HG02973 (cell line): Measurements from ENCODE around the gene WDR82.
"Not testable (repeated sequence)": the region's sequence is repeated elsewhere in the genome, so short reads cannot be mapped to it uniquely, and the experiment has no call there.

Experiments
- ATAC-seq: cut with Tn5 transposase; IDR thresholded peaks from one replicate; pipeline ENCODE4 v1.9.1; 2021; ENCODE audit warnings: moderate library complexity; ENCODE audit not compliant: unreplicated experiment

Gene WDR82

GRCh38 chr3:52289747-52290595, 11.5 kb upstream of the WDR82 start:
- no peak for ATAC-seq

GRCh38 chr3:52289338-52289746, 10.9 kb upstream of the WDR82 start:
- no peak for ATAC-seq

- ATAC-seq: no peak
Measured at GRCh38 chr3:52288674-52289073, 10.2 kb upstream of the WDR82 start.

- ATAC-seq: no peak
Measured at GRCh38 chr3:52286777-52287110, 8.3 kb upstream of the WDR82 start.

GRCh38 chr3:52284051-52284450, 5.6 kb upstream of the WDR82 start:
- ATAC-seq: not testable (repeated sequence)

GRCh38 chr3:52283306-52283705, 4.9 kb upstream of the WDR82 start:
- ATAC-seq: no peak

GRCh38 chr3:52281981-52282801, 3.7 kb upstream of the WDR82 start:
- no peak for ATAC-seq

GRCh38 chr3:52280050-52280461, 1.6 kb upstream of the WDR82 start:
- no peak for ATAC-seq

- ATAC-seq: no peak
Measured at GRCh38 chr3:52279596-52279995, 1.1 kb upstream of the WDR82 start.

- peak; percentile 40 for ATAC-seq
Measured at GRCh38 chr3:52277972-52278509, 408 bp downstream of the WDR82 start.

GRCh38 chr3:52277071-52277964, 1.1 kb downstream of the WDR82 start:
- ATAC-seq: no peak

GRCh38 chr3:52274781-52275180, 3.7 kb downstream of the WDR82 start:
- ATAC-seq: not testable (repeated sequence)

GRCh38 chr3:52272831-52273230, 5.6 kb downstream of the WDR82 start:
- ATAC-seq: no peak

- ATAC-seq: not testable (repeated sequence)
Measured at GRCh38 chr3:52272172-52272571, 6.3 kb downstream of the WDR82 start.

GRCh38 chr3:52270252-52270754, 8.1 kb downstream of the WDR82 start:
- ATAC-seq: no peak

- no peak for ATAC-seq
Measured at GRCh38 chr3:52269776-52270175, 8.7 kb downstream of the WDR82 start.

GRCh38 chr3:52268036-52268435, 10.4 kb downstream of the WDR82 start:
- ATAC-seq: no peak

GRCh38 chr3:52265387-52265786, 13.1 kb downstream of the WDR82 start:
- ATAC-seq: no peak

- ATAC-seq: no peak
Measured at GRCh38 chr3:52262447-52262846, 16.0 kb downstream of the WDR82 start.

GRCh38 chr3:52259448-52259847, 19.0 kb downstream of the WDR82 start:
- no peak for ATAC-seq

- no peak for ATAC-seq
Measured at GRCh38 chr3:52259035-52259434, 19.4 kb downstream of the WDR82 start.
